H1 (cell line): ENCODE measurements around the gene ADCY9. TPM values are rescaled to one million over a fixed set of nuclear protein-coding genes. Genes with fewer than 3 reads are reported as not detected.

Experiments
- CTCF ChIA-PET: fragments of 300-600 bp; sonication (Branson Sonifier 250); formaldehyde crosslinking; loops from one replicate; lab custom pipeline; 2021; ENCODE audit not compliant: partially characterized antibody; lab: Charles Lee
- POLR2A ChIA-PET: fragments of 300-600 bp; sonication (Branson Sonifier 250); formaldehyde crosslinking; loops from one replicate; lab custom pipeline; 2021; ENCODE audit warnings: inconsistent platforms; ENCODE audit not compliant: partially characterized antibody; lab: Charles Lee
- DNase-seq, 2 experiments: peaks; one replicate each; pipeline versions ENCODE4 v3.0.0 to v3.0.0-alpha.2; 2010 to 2022; ENCODE audit warnings: low spot score in 2 of 2, low read depth in 1 of 2, mixed read lengths in 1 of 2
- FAIRE-seq: peaks from 2 replicates; lab custom pipeline; 2011; peaks lifted over from hg19 to GRCh38; lab: Jason Lieb, UNC
- H2AFZ ChIP-seq: 2 replicates; pipeline ENCODE4 v1.8.1; 2012; ENCODE audit warnings: low read length, inconsistent platforms
- H2AK5ac ChIP-seq: 2 replicates; pipeline ENCODE4 v1.6.1; 2013; ENCODE audit warnings: low read depth, low read length
- H2BK120ac ChIP-seq: replicated peaks from 2 replicates; pipeline ENCODE3; 2013; ENCODE audit warnings: low read depth, low read length, inconsistent platforms
- H2BK12ac ChIP-seq: 2 replicates; pipeline ENCODE4 v1.6.1; 2013; ENCODE audit warnings: low read depth, low read length
- H2BK15ac ChIP-seq: 2 replicates; pipeline ENCODE4 v1.6.1; 2013; ENCODE audit warnings: low read length
- H2BK20ac ChIP-seq: 2 replicates; pipeline ENCODE4 v1.6.1; 2013; ENCODE audit warnings: low read length
- H2BK5ac ChIP-seq: 2 replicates; pipeline ENCODE4 v1.6.1; 2013; ENCODE audit warnings: low read depth, low read length
- H3K14ac ChIP-seq: 2 replicates; pipeline ENCODE4 v1.6.1; 2013; ENCODE audit warnings: inconsistent platforms; ENCODE audit not compliant: insufficient read length
- H3K18ac ChIP-seq: 2 replicates; pipeline ENCODE4 v1.6.1; 2013; ENCODE audit warnings: low read length; ENCODE audit errors: extremely low read depth
- H3K23ac ChIP-seq: 2 replicates; pipeline ENCODE4 v1.6.1; 2013; ENCODE audit warnings: inconsistent platforms; ENCODE audit not compliant: insufficient read length
- H3K23me2 ChIP-seq: 2 replicates; pipeline ENCODE4 v1.6.1; 2013; ENCODE audit warnings: low read depth, low read length
- H3K27ac ChIP-seq: 2 replicates; pipeline ENCODE4 v1.6.1; 2011; ENCODE audit warnings: low read depth, low read length, inconsistent platforms
- H3K27me3 ChIP-seq, 4 experiments: replicated peaks in 1 of 4; 1 replicate in 1 of 4; 2 replicates in 3 of 4; pipeline versions ENCODE4 v1.6.1 to v1.8.1; 2011 to 2013; ENCODE audit warnings: low read length in 3 of 4, mild to moderate bottlenecking in 3 of 4, inconsistent platforms in 2 of 4, mixed read lengths in 2 of 4, moderate library complexity in 1 of 4; ENCODE audit not compliant: control insufficient read depth in 3 of 4, insufficient read depth in 3 of 4; ENCODE audit errors: extremely low read depth in 1 of 4
- H3K36me3 ChIP-seq, 4 experiments: 2 replicates each; pipeline versions ENCODE4 v1.6.1 to v1.8.1; 2011 to 2013; ENCODE audit warnings: mild to moderate bottlenecking in 4 of 4, low read length in 3 of 4, moderate library complexity in 2 of 4, control low read depth in 1 of 4, inconsistent platforms in 1 of 4; ENCODE audit not compliant: insufficient read depth in 4 of 4, control insufficient read depth in 2 of 4
- H3K4ac ChIP-seq: replicated peaks from 2 replicates; pipeline ENCODE3; 2013; ENCODE audit warnings: low read length, low read depth, mixed read lengths, inconsistent platforms; ENCODE audit not compliant: insufficient read length
- H3K4me1 ChIP-seq, 4 experiments: replicated peaks in 1 of 4; 1 replicate in 1 of 4; 2 replicates in 3 of 4; pipeline versions ENCODE4 v1.6.1 to v1.8.1; 2011 to 2013; ENCODE audit warnings: low read length in 3 of 4, inconsistent platforms in 2 of 4, mixed read lengths in 1 of 4; ENCODE audit not compliant: insufficient read depth in 4 of 4, control insufficient read depth in 3 of 4
- H3K4me2 ChIP-seq, 2 experiments: 2 replicates each; pipeline versions ENCODE4 v1.6.1 to v1.8.1; 2011 to 2013; ENCODE audit warnings: low read depth in 2 of 2, low read length in 2 of 2, control low read depth in 1 of 2, inconsistent platforms in 1 of 2, mild to moderate bottlenecking in 1 of 2; ENCODE audit not compliant: insufficient read depth in 1 of 2
- H3K4me3 ChIP-seq, 4 experiments: fragments of 200-600, 300-600 bp in 1 of 4; sonication (generic), shearing (Covaris generic), sonication (Bioruptor Twin) in 1 of 4; 2 replicates each; pipeline versions ENCODE4 v1.5.1 to v1.8.1; 2011 to 2016; ENCODE audit warnings: low read length in 4 of 4, low read depth in 3 of 4, control low read depth in 2 of 4, inconsistent platforms in 2 of 4, mild to moderate bottlenecking in 2 of 4, mixed read lengths in 1 of 4, moderate library complexity in 1 of 4; ENCODE audit not compliant: insufficient read depth in 2 of 4; ENCODE audit errors: extremely low read depth in 1 of 4
- H3K56ac ChIP-seq: replicated peaks from 2 replicates; pipeline ENCODE3; 2013; ENCODE audit warnings: low read depth, mild to moderate bottlenecking, mixed read lengths, low read length, inconsistent platforms; ENCODE audit not compliant: insufficient read length
- H3K79me1 ChIP-seq: 2 replicates; pipeline ENCODE4 v1.6.1; 2013; ENCODE audit warnings: low read depth, low read length, control low read depth
- H3K79me2 ChIP-seq, 2 experiments: 2 replicates each; pipeline versions ENCODE4 v1.6.1 to v1.8.1; 2012 to 2013; ENCODE audit warnings: low read length in 2 of 2, mild to moderate bottlenecking in 2 of 2, inconsistent platforms in 1 of 2; ENCODE audit not compliant: insufficient read depth in 2 of 2, control insufficient read depth in 1 of 2
- H3K9ac ChIP-seq, 4 experiments: replicated peaks in 1 of 4; 1 replicate in 1 of 4; 2 replicates in 3 of 4; pipeline versions ENCODE4 v1.6.1 to v1.8.1; 2011 to 2013; ENCODE audit warnings: low read depth in 3 of 4, low read length in 3 of 4, control low read depth in 2 of 4, mild to moderate bottlenecking in 2 of 4, moderate library complexity in 2 of 4, inconsistent platforms in 1 of 4; ENCODE audit errors: extremely low read depth in 1 of 4
- H3K9me3 ChIP-seq, 2 experiments: 2 replicates each; pipeline versions ENCODE4 v1.6.1 to v1.8.1; 2012 to 2013; ENCODE audit warnings: mild to moderate bottlenecking in 2 of 2, moderate library complexity in 2 of 2, control low read depth in 1 of 2, inconsistent platforms in 1 of 2, low read depth in 1 of 2, low read length in 1 of 2, mixed read lengths in 1 of 2; ENCODE audit not compliant: insufficient read depth in 2 of 2
- H4K20me1 ChIP-seq, 2 experiments: replicated peaks in 1 of 2; 2 replicates each; pipeline versions ENCODE3 to v1.8.1; 2011 to 2013; ENCODE audit warnings: inconsistent platforms in 2 of 2, low read length in 2 of 2, mild to moderate bottlenecking in 1 of 2; ENCODE audit not compliant: insufficient read depth in 2 of 2, control insufficient read depth in 1 of 2
- H4K5ac ChIP-seq: 2 replicates; pipeline ENCODE4 v1.6.1; 2013; ENCODE audit warnings: low read length, low read depth, mixed read lengths, inconsistent platforms; ENCODE audit not compliant: insufficient read length
- H4K8ac ChIP-seq: 2 replicates; pipeline ENCODE4 v1.8.0; 2013; ENCODE audit warnings: mild to moderate bottlenecking, moderate library complexity, low read length, inconsistent platforms; ENCODE audit not compliant: insufficient read depth; ENCODE audit errors: extremely low read depth
- H4K91ac ChIP-seq: replicated peaks from 2 replicates; pipeline ENCODE3; 2013; ENCODE audit warnings: low read length, mixed read lengths, inconsistent platforms; ENCODE audit not compliant: insufficient read length
- ATF2 ChIP-seq: IDR thresholded peaks from 2 replicates; pipeline ENCODE4 v1.6.1; 2012; ENCODE audit warnings: low read length, inconsistent platforms
- BRCA1 ChIP-seq: IDR thresholded peaks from 2 replicates; pipeline ENCODE4 v1.6.1; 2012; ENCODE audit warnings: low read depth, low read length, improper control_type of control experiment
- CHD1 ChIP-seq: IDR thresholded peaks from 2 replicates; pipeline ENCODE4 v1.6.1; 2012; ENCODE audit warnings: low read depth, low read length, improper control_type of control experiment
- NANOG ChIP-seq: IDR thresholded peaks from 2 replicates; pipeline ENCODE4 v1.6.1; 2011; ENCODE audit warnings: low read length, low read depth, mild to moderate bottlenecking, inconsistent platforms; ENCODE audit not compliant: insufficient read depth, poor library complexity, severe bottlenecking
- SP1 ChIP-seq: IDR thresholded peaks from 2 replicates; pipeline ENCODE4 v1.6.1; 2011; ENCODE audit warnings: low read depth, low read length
- WGBS, 2 experiments: shearing (Covaris generic) in 1 of 2; methylation state at CpG; one replicate each; pipeline versions ENCODE4 v1.1.6 to v1.1.7; 2013 to 2015; ENCODE audit warnings: low lambda C conversion rate in 2 of 2, mixed read lengths in 2 of 2, inconsistent platforms in 1 of 2, low coverage in 1 of 2, missing lambda C conversion rate in 1 of 2; ENCODE audit not compliant: insufficient replicate concordance in 2 of 2, insufficient coverage in 1 of 2, insufficient read length in 1 of 2; ENCODE audit errors: extremely low coverage in 1 of 2, missing lambda C conversion rate in 1 of 2; 5-methylcytosine and 5-hydroxymethylcytosine counted together
- polyA plus RNA-seq, 7 experiments: library from polyadenylated mRNA; depleted of rRNA in 3 of 7; stranded (reverse) in 5 of 7; unstranded in 2 of 7; fragments of >200 nt in 5 of 7; fragments of 200-250 nt in 2 of 7; gene quantifications; 1 replicate in 5 of 7; 2 replicates in 1 of 7; 4 replicates in 1 of 7; pipeline versions ENCODE4 v1.2.1 to v1.2.3, GENCODE V29; 2011 to 2013; ENCODE audit warnings: missing spikeins in 2 of 7, mixed read lengths in 2 of 7
- total RNA-seq: library from RNA; stranded (reverse); fragmentation: NEBNext Ultra II Directional; extraction: Animal tissue kit (Norgen Biotek cat#: 25700); gene quantifications from 2 replicates; pipeline ENCODE4 v1.2.1, GENCODE V29; 2021

The ADCY9 gene
- total and polyA plus RNA-seq, 2 of the 8 experiments (the other 6 are each of a cell fraction or from before 2014, with no cell fraction given): 5.4 to 13.1 TPM

GRCh38 chr16:4070936-4071335, 45.3 kb downstream of the ADCY9 start:
- Histone ChIP-seq H3K14ac (no peak overlapping the region), H3K4ac (no peak overlapping the region), H2BK15ac (no peak overlapping the region), H3K27ac (no peak overlapping the region), H3K18ac (no peak overlapping the region), H3K9ac (no peak overlapping the region), H3K27me3 (no peaks in the 10 kb centered on the region), H3K23me2 (no peaks in the 10 kb centered on the region), H3K9me3 (no peaks in the 10 kb centered on the region), H2BK5ac (no peak overlapping the region), H3K79me1 (no peaks in the 10 kb centered on the region; the same call in 1 of the 2 replicates), H3K4me3 (no peak overlapping the region), H2BK120ac (no peak overlapping the region), H3K4me2 (no peak overlapping the region), H2AK5ac (no peak overlapping the region), H4K91ac (no peak overlapping the region), H2BK20ac (no peak overlapping the region), H2AFZ (no peak overlapping the region), H3K79me2 (no peaks in the 10 kb centered on the region), H2BK12ac (no peak overlapping the region), H3K23ac (no peak overlapping the region), H4K5ac (no peak overlapping the region), H4K20me1 (no peaks in the 10 kb centered on the region), H3K56ac (no peak overlapping the region), H4K8ac (no peak overlapping the region), H3K36me3 (no peaks in the 10 kb centered on the region), H3K4me1 (peaks cover 0 to 3% (median under 1%) of the 10 kb centered on the region in 4 experiments; a peak in 1 of 7 replicates)
- ChIA-PET CTCF (no interaction called here), POLR2A (no interaction called here)
- WGBS, 2 experiments: 89% methylated on average over 10 of the region's 10 CpGs; no CpG with 5 or more reads in 1 of the 2 experiments
- DNase-seq (peak in 1 of 2 experiments; percentile 13), FAIRE-seq (no peak)
- TF ChIP-seq SP1 (no peak), NANOG (no peak), ATF2 (no peak), BRCA1 (no peak), CHD1 (no peak)
